Measurements from ENCODE around the gene IPCEF1.

IPCEF1 gene

GRCh38 chr6:154123155-154123956 is 233.2 kb downstream of the IPCEF1 start:
- no peak overlapping the region for H2AFZ ChIP-seq (ENCODE audit: low read depth, low read length)
- no peaks in the 10 kb centered on the region for H3K4me1 ChIP-seq (ENCODE audit: insufficient read depth, low read length)
- no peaks in the 10 kb centered on the region for H3K36me3 ChIP-seq (ENCODE audit: insufficient read depth, low read length)
- no peak overlapping the region for H3K4me3 ChIP-seq (ENCODE audit: low read length)
- no peaks in the 10 kb centered on the region for H3K27me3 ChIP-seq (ENCODE audit: insufficient read depth, low read length)
- H3K9me3 ChIP-seq (ENCODE audit: low read length) = no peaks in the 10 kb centered on the region

GRCh38 chr6:154122195-154122925 is 234.2 kb downstream of the IPCEF1 start:
- Histone ChIP-seq H3K9me3 (ENCODE audit: low read length) (no peaks in the 10 kb centered on the region), H2AFZ (ENCODE audit: low read depth, low read length) (no peak overlapping the region), H3K36me3 (ENCODE audit: insufficient read depth, low read length) (no peaks in the 10 kb centered on the region), H3K4me3 (ENCODE audit: low read length) (no peak overlapping the region), H3K27me3 (ENCODE audit: insufficient read depth, low read length) (no peaks in the 10 kb centered on the region), H3K4me1 (ENCODE audit: insufficient read depth, low read length) (no peaks in the 10 kb centered on the region)

GRCh38 chr6:154117485-154117884 is 239.1 kb downstream of the IPCEF1 start:
- Histone ChIP-seq H3K4me1 (ENCODE audit: insufficient read depth, low read length) (no peaks in the 10 kb centered on the region), H3K4me3 (ENCODE audit: low read length) (no peak overlapping the region), H3K36me3 (ENCODE audit: insufficient read depth, low read length) (no peaks in the 10 kb centered on the region), H3K9me3 (ENCODE audit: low read length) (no peaks in the 10 kb centered on the region), H3K27me3 (ENCODE audit: insufficient read depth, low read length) (no peaks in the 10 kb centered on the region), H2AFZ (ENCODE audit: low read depth, low read length) (no peak overlapping the region)

- no peak overlapping the region for H2AFZ ChIP-seq (ENCODE audit: low read depth, low read length)
- H3K36me3 ChIP-seq (ENCODE audit: insufficient read depth, low read length) = no peaks in the 10 kb centered on the region
- no peaks in the 10 kb centered on the region for H3K4me1 ChIP-seq (ENCODE audit: insufficient read depth, low read length)
- no peak overlapping the region for H3K4me3 ChIP-seq (ENCODE audit: low read length)
- H3K27me3 ChIP-seq (ENCODE audit: insufficient read depth, low read length) = no peaks in the 10 kb centered on the region
- no peaks in the 10 kb centered on the region for H3K9me3 ChIP-seq (ENCODE audit: low read length)
Measured at GRCh38 chr6:154113392-154113791, 243.2 kb downstream of the IPCEF1 start.

GRCh38 chr6:154112181-154112809 is 244.3 kb downstream of the IPCEF1 start:
- no peak overlapping the region for H2AFZ ChIP-seq (ENCODE audit: low read depth, low read length)
- no peaks in the 10 kb centered on the region for H3K4me1 ChIP-seq (ENCODE audit: insufficient read depth, low read length)
- H3K36me3 ChIP-seq (ENCODE audit: insufficient read depth, low read length) = no peaks in the 10 kb centered on the region
- H3K4me3 ChIP-seq (ENCODE audit: low read length) = no peak overlapping the region
- H3K27me3 ChIP-seq (ENCODE audit: insufficient read depth, low read length) = no peaks in the 10 kb centered on the region
- no peaks in the 10 kb centered on the region for H3K9me3 ChIP-seq (ENCODE audit: low read length)

GRCh38 chr6:154111025-154111424 is 245.6 kb downstream of the IPCEF1 start:
- Histone ChIP-seq H3K36me3 (ENCODE audit: insufficient read depth, low read length) (no peaks in the 10 kb centered on the region), H2AFZ (ENCODE audit: low read depth, low read length) (no peak overlapping the region), H3K4me1 (ENCODE audit: insufficient read depth, low read length) (no peaks in the 10 kb centered on the region), H3K9me3 (ENCODE audit: low read length) (no peaks in the 10 kb centered on the region), H3K4me3 (ENCODE audit: low read length) (no peak overlapping the region), H3K27me3 (ENCODE audit: insufficient read depth, low read length) (no peaks in the 10 kb centered on the region)

- Histone ChIP-seq H3K9me3 (ENCODE audit: low read length) (no peaks in the 10 kb centered on the region), H2AFZ (ENCODE audit: low read depth, low read length) (no peak overlapping the region), H3K36me3 (ENCODE audit: insufficient read depth, low read length) (no peaks in the 10 kb centered on the region), H3K4me1 (ENCODE audit: insufficient read depth, low read length) (no peaks in the 10 kb centered on the region), H3K27me3 (ENCODE audit: insufficient read depth, low read length) (no peaks in the 10 kb centered on the region), H3K4me3 (ENCODE audit: low read length) (no peak overlapping the region)
Measured at GRCh38 chr6:154106251-154106650, 250.4 kb downstream of the IPCEF1 start.
